KMS-11 (cell line): ENCODE results near the gene B4GALT4.

Source experiments
- H2AFZ ChIP-seq: fragments of 200-600 bp; sonication (generic); 2 replicates; pipeline ENCODE4 v1.6.1; 2016; ENCODE audit warnings: antibody characterized with exemption, mixed run types, low read depth
- H3K27ac ChIP-seq: fragments of 200-600 bp; sonication (generic); 2 replicates; pipeline ENCODE4 v1.6.1; 2016; ENCODE audit warnings: mild to moderate bottlenecking, mixed run types
- H3K27me3 ChIP-seq: fragments of 200-600 bp; sonication (generic); 2 replicates; pipeline ENCODE4 v1.6.1; 2017; ENCODE audit warnings: mild to moderate bottlenecking, low read depth, mixed run types, moderate library complexity; ENCODE audit not compliant: insufficient read depth
- H3K36me3 ChIP-seq: fragments of 200-600 bp; sonication (generic); 2 replicates; pipeline ENCODE4 v1.6.1; 2017; ENCODE audit warnings: mild to moderate bottlenecking, mixed run types; ENCODE audit not compliant: insufficient read depth
- H3K4me1 ChIP-seq: fragments of 200-600 bp; sonication (generic); 2 replicates; pipeline ENCODE4 v1.6.1; 2016; ENCODE audit warnings: mild to moderate bottlenecking, low read depth, mixed run types; ENCODE audit not compliant: poor library complexity, severe bottlenecking
- H3K4me2 ChIP-seq: fragments of 200-600 bp; sonication (generic); 2 replicates; pipeline ENCODE4 v1.7.0; 2016; ENCODE audit warnings: mild to moderate bottlenecking, mixed run types
- H3K4me3 ChIP-seq: fragments of 200-600 bp; sonication (generic); IDR thresholded peaks from 2 replicates; pipeline ENCODE4 v1.6.1; 2017; ENCODE audit warnings: low read depth, low read length, mixed read lengths; ENCODE audit not compliant: insufficient read depth
- H3K79me2 ChIP-seq: fragments of 200-600 bp; sonication (generic); 2 replicates; pipeline ENCODE4 v1.6.1; 2016; ENCODE audit warnings: low read depth, mixed run types; ENCODE audit not compliant: insufficient read depth
- H3K9ac ChIP-seq: fragments of 200-600 bp; sonication (generic); 2 replicates; pipeline ENCODE4 v1.6.1; 2016; ENCODE audit warnings: mild to moderate bottlenecking, mixed run types
- H4K20me1 ChIP-seq: fragments of 200-600 bp; sonication (generic); 2 replicates; pipeline ENCODE4 v1.6.1; 2016; ENCODE audit warnings: mild to moderate bottlenecking, mixed run types; ENCODE audit not compliant: insufficient read depth
- CTCF ChIP-seq: fragments of 200-600 bp; sonication (generic); conservative IDR thresholded peaks from 2 replicates; pipeline ENCODE4 v1.6.1; 2017; ENCODE audit warnings: low read depth, mild to moderate bottlenecking, antibody characterized with exemption, low read length, moderate library complexity, mixed read lengths

B4GALT4 gene

GRCh38 chr3:119235151-119235550 lies 5.5 kb downstream of the B4GALT4 start:
- Histone ChIP-seq H2AFZ (no peak overlapping the region), H3K27ac (no peak overlapping the region), H3K4me2 (no peak overlapping the region), H3K36me3 (no peaks in the 10 kb centered on the region), H3K9ac (no peak overlapping the region), H3K79me2 (peaks cover 12% of the 10 kb centered on the region; the same call in 1 of the 2 replicates), H3K27me3 (no peaks in the 10 kb centered on the region), H3K4me1 (peaks cover 18% of the 10 kb centered on the region), H4K20me1 (no peaks in the 10 kb centered on the region), H3K4me3 (no peak overlapping the region)
- TF ChIP-seq CTCF, result no peak

GRCh38 chr3:119234610-119235009 lies 6.1 kb downstream of the B4GALT4 start:
- Histone ChIP-seq H3K4me3 (no peak overlapping the region), H3K4me2 (no peak overlapping the region), H3K79me2 (peaks cover 7% of the 10 kb centered on the region; the same call in 1 of the 2 replicates)

GRCh38 chr3:119230745-119231144 lies 9.9 kb downstream of the B4GALT4 start:
- Histone ChIP-seq H4K20me1 (no peaks in the 10 kb centered on the region), H2AFZ (no peak overlapping the region), H3K79me2 (no peaks in the 10 kb centered on the region), H3K9ac (no peak overlapping the region), H3K4me2 (no peak overlapping the region), H3K4me1 (no peaks in the 10 kb centered on the region), H3K36me3 (no peaks in the 10 kb centered on the region), H3K4me3 (no peak overlapping the region), H3K27ac (no peak overlapping the region), H3K27me3 (no peaks in the 10 kb centered on the region)
- no peak for TF ChIP-seq CTCF

More at GRCh38 chr3:119234610-119235009, 6.1 kb downstream of the B4GALT4 start:
- Histone ChIP-seq H3K9ac (no peak overlapping the region), H2AFZ (no peak overlapping the region), H3K4me1 (peaks cover 12% of the 10 kb centered on the region), H4K20me1 (no peaks in the 10 kb centered on the region), H3K27ac (no peak overlapping the region), H3K36me3 (no peaks in the 10 kb centered on the region), H3K27me3 (no peaks in the 10 kb centered on the region)
- TF ChIP-seq CTCF, result no peak

GRCh38 chr3:119230071-119230470 lies 10.6 kb downstream of the B4GALT4 start:
- H3K36me3 ChIP-seq, result no peaks in the 10 kb centered on the region
- TF ChIP-seq CTCF, result no peak

More at GRCh38 chr3:119230071-119230470, 10.6 kb downstream of the B4GALT4 start:
- H3K27ac ChIP-seq, result no peak overlapping the region
- no peaks in the 10 kb centered on the region for H3K27me3 ChIP-seq
- H3K4me1 ChIP-seq, result no peaks in the 10 kb centered on the region
- H2AFZ ChIP-seq, result no peak overlapping the region
- no peak overlapping the region for H3K4me2 ChIP-seq
- H3K4me3 ChIP-seq, result no peak overlapping the region
- H3K79me2 ChIP-seq, result no peaks in the 10 kb centered on the region
- no peaks in the 10 kb centered on the region for H4K20me1 ChIP-seq
- no peak overlapping the region for H3K9ac ChIP-seq
